ENCODE measurements around the gene ST3GAL5.
"Not testable (repeated sequence)": the region's sequence is repeated elsewhere in the genome, so short reads cannot be mapped to it uniquely, and the experiment has no call there.

The ST3GAL5 gene

GRCh38 chr2:85901155-85901554 is 12.4 kb upstream of the ST3GAL5 start:
- DNase-seq (ENCODE audit: low read depth in 2 of 2) = no peak
- no peak overlapping the region for H3K4me3 ChIP-seq (replicated peaks in 1 of 2; ENCODE audit: low read depth in 2 of 2, low read length in 2 of 2)
- no peak for TF ChIP-seq CTCF (IDR thresholded peaks at IDR 0.05; ENCODE audit: low read depth, low read length)

GRCh38 chr2:85900366-85900765 is 11.6 kb upstream of the ST3GAL5 start:
- no peak for TF ChIP-seq CTCF (IDR thresholded peaks at IDR 0.05; ENCODE audit: low read depth, low read length)
- no peak for DNase-seq (ENCODE audit: low read depth in 2 of 2)
- no peak overlapping the region for H3K4me3 ChIP-seq (replicated peaks in 1 of 2; ENCODE audit: low read depth in 2 of 2, low read length in 2 of 2)

- DNase-seq (ENCODE audit: low read depth in 2 of 2) = no peak
- TF ChIP-seq CTCF (IDR thresholded peaks at IDR 0.05; ENCODE audit: low read depth, low read length) = no peak
- no peak overlapping the region for H3K4me3 ChIP-seq (replicated peaks in 1 of 2; ENCODE audit: low read depth in 2 of 2, low read length in 2 of 2)
Measured at GRCh38 chr2:85899849-85900248, 11.1 kb upstream of the ST3GAL5 start.

GRCh38 chr2:85899284-85899683 is 10.5 kb upstream of the ST3GAL5 start:
- DNase-seq (ENCODE audit: low read depth in 2 of 2) = no peak
- no peak for TF ChIP-seq CTCF (IDR thresholded peaks at IDR 0.05; ENCODE audit: low read depth, low read length)
- no peak overlapping the region for H3K4me3 ChIP-seq (replicated peaks in 1 of 2; ENCODE audit: low read depth in 2 of 2, low read length in 2 of 2)

- no peak for DNase-seq (ENCODE audit: low read depth in 2 of 2)
- H3K4me3 ChIP-seq (replicated peaks in 1 of 2; ENCODE audit: low read depth in 2 of 2, low read length in 2 of 2) = no peak overlapping the region
- TF ChIP-seq CTCF (IDR thresholded peaks at IDR 0.05; ENCODE audit: low read depth, low read length) = no peak
Measured at GRCh38 chr2:85898881-85899280, 10.1 kb upstream of the ST3GAL5 start.

- not testable (repeated sequence) for H3K4me3 ChIP-seq (replicated peaks in 1 of 2; ENCODE audit: low read depth in 2 of 2, low read length in 2 of 2)
- peak in 1 of 2 donors; percentile 38 for DNase-seq (ENCODE audit: low read depth in 2 of 2)
Measured at GRCh38 chr2:85894554-85895278, 5.9 kb upstream of the ST3GAL5 start.

- H3K4me3 ChIP-seq (replicated peaks in 1 of 2; ENCODE audit: low read depth in 2 of 2, low read length in 2 of 2) = no peak overlapping the region
- TF ChIP-seq CTCF (IDR thresholded peaks at IDR 0.05; ENCODE audit: low read depth, low read length) = no peak
- peak; percentile 59 to 75 for DNase-seq (ENCODE audit: low read depth in 2 of 2)
Measured at GRCh38 chr2:85893428-85894258, 4.9 kb upstream of the ST3GAL5 start.

Data from cardiac fibroblast (primary cell).